ENCODE results near the gene ACP6.
"Not testable (repeated sequence)": the region's sequence is repeated elsewhere in the genome, so short reads cannot be mapped to it uniquely, and the experiment has no call there.

Gene ACP6

DNA sequence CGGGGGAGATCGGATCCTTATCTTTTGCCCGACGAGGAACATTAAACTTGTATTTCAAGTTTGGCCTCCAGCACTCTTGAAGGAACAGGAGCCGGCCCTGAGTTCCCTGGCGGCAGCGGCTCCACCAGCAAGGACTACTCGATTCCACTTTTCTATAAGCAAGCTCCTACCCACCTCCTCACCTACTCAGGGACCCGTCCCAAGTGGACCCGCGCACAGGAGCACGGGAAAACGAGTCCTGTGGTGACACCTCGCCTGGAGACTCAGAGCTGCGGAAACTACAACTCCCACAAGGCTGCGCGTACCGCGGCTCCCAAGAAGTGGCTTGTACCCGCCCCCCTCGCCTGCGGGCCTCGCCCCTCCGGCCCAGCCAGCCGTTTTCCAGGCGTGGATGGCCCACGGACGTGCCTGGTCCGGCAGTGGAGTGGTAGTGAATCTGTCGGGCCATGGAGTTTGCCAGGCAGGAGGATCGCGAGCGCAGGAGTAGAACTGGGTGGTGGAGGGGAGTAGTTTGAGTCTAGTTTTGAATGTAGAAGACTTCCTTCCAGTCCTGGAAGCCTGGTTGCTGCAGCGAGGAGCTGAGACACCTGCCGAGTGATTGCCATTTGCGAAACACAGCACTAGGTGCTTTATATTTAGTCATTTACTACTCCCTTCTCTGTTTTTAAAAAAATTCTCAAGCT, at the start of gene ACP6:
ACP6 (minus strand) TSS at position 206 of the 683 bp plus-strand sequence. CDS start 476 bp downstream, outside the sequence.
- DNase-seq (ENCODE audit: low read depth, low spot score), result peak; percentile 72

- DNase-seq (ENCODE audit: low read depth, low spot score), result no peak
These were observed 49.4 kb upstream of the ACP6 start for GRCh38 chr1:147719711-147720225.

GRCh38 chr1:147719029-147719698, 48.8 kb upstream of the ACP6 start:
- DNase-seq (ENCODE audit: low read depth, low spot score), result no peak

GRCh38 chr1:147717706-147718097, 47.4 kb upstream of the ACP6 start:
- DNase-seq (ENCODE audit: low read depth, low spot score), result no peak

DNA sequence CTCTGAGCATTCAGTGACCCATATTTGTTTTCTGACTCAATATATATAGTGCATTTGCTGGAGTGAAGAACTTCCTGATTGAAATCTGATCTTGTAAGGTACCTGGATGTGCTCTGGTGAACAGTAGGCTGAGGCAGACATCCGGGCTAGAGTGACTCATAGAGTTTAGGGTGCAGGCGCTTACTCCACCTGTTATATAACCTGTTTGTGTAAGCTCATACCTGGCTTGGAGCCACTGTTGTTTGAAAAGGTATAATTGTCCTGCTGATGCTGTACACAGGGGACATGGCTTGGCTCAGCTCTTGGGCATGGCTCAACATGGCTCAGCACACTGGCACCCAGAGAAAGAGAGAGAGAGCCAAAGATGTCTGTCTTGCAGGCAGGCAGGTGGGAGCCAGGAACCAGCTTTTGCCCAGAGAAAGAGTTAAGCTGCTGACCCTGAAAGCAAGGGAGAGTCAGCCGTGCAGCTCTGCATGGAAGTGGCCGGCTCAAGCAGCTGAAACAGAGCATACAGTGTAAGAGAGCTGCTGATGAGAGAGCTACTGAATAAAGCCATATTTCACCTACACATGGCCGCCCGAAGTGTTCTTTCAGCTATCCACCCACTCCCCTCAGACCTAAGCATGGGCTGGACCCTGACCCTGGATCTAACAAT, 46.9 kb upstream of the ACP6 start:
- DNase-seq (ENCODE audit: low read depth, low spot score), result no peak

- no peak for DNase-seq (ENCODE audit: low read depth, low spot score)
These were observed 42.3 kb upstream of the ACP6 start for GRCh38 chr1:147712605-147713004.

- DNase-seq (ENCODE audit: low read depth, low spot score), result peak; percentile 11
These were observed 30.0 kb upstream of the ACP6 start for GRCh38 chr1:147700042-147701006.

DNA sequence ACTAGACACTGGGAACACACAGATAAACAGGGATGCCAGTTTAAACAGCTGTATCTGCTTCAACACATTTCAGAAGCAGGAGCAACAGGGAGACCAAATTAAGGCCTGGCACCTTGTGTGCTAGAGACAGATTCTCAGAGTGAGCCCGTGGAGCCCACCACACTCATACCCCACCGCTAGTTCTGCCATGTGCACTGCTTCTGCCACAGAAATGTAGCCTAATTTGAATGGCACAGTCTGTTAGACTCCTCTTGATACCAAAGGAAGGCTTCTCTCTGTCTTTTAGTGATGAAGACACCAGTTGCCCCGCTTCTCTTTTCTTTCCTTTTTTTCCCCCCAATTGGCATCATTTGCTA, 29.3 kb upstream of the ACP6 start:
- no peak for DNase-seq (ENCODE audit: low read depth, low spot score)

DNA sequence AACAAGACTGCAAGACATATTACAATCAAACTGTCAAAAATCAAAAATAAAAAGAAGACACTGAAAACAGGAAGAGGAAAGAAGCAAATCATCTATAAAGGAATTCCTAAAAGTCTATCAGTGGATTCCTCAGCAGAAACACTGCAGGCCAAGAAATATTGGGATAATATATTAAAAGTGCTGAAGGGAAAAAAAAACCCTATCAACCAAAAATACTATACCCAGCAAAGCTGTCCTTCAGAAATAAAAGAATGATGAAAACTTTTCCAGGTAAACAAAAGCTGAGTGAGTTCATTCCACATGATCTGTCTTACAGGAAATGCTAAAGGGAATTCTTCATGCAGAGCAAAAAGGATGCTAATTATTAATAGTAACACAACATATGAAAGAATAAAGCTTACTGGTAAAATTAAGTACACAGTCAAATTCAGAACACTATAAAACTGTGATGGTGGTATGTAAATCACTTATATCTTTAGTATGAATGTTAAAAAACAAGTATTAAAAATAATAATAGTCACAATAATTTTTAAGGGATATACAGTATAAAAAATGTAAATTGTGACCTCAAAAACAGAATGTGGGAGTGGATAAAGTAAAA, 12.9 kb upstream of the ACP6 start:
- no peak for DNase-seq (ENCODE audit: low read depth, low spot score)

DNA sequence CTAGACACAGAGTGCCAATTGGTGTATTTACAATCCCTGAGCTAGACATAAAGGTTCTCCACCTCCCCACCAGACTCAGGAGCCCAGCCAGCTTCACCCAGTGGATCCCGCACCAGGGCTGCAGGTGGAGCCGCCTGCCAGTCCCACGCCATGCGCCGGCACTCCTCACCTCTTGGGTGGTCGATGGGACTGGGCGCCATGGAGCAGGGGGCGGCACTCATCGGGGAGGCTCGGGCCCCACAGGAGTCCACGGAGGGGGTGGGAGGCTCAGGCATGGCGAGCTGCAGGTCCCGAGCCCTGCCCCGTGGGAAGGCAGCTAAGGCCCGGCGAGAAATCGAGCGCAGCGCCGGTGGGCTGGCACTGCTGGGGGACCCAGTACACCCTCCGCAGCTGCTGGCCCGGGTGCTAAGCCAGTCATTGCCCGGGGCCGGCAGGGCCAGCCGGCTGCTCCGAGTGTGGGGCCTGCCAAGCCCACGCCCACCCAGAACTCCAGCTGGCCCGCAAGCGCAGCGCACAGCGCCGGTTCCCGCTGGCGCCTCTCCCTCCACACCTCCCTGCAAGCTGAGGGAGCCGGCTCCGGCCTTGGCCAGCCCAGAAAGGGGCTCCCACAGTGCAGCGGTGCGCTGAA, 10.4 kb upstream of the ACP6 start:
- not testable (repeated sequence) for DNase-seq (ENCODE audit: low read depth, low spot score)

DNA sequence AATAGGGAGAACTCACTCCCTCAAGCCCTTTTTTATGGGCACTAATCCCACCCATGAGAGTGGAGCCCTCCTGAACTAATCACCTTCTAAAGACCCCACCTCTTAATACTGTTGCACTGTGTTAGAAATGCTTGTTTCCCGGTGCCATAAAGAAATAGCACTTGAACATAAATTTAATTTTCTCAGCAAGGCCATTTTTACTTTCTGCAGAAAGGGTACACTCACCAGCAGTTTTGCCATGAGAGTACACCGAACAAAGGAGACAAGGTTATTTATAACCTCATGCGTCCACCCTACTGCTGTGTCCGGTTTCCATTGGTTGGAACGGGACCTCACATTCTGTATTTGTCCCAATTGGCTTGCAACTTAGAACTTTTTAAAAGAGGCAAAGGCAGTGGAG, 7.4 kb upstream of the ACP6 start:
- DNase-seq (ENCODE audit: low read depth, low spot score), result not testable (repeated sequence)

GRCh38 chr1:147676311-147677085, 6.2 kb upstream of the ACP6 start:
- no peak for DNase-seq (ENCODE audit: low read depth, low spot score)

DNA sequence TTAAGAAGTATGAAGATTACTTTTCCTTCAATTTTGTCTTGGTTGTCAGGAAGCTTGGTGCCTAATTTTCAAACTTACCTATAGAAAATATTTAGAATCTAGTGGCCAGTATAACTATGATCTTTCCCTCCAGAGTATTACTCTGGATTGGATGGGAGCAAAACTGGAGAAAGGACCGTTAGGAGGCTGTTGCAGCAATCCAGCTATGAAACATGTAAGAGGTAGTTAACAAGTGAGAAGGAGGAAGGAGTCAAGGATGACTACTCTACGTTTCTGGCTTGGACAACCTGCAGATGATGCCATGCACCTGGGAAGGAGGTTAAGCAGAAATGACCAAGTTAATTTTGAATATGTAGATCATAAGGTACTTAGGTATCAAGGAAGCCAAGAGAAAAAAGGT, 3.5 kb upstream of the ACP6 start:
- no peak for DNase-seq (ENCODE audit: low read depth, low spot score)

GRCh38 chr1:147673406-147673805, 3.1 kb upstream of the ACP6 start:
- DNase-seq (ENCODE audit: low read depth, low spot score), result no peak

GRCh38 chr1:147669469-147670318, 630 bp downstream of the ACP6 start:
- DNase-seq (ENCODE audit: low read depth, low spot score), result no peak

DNA sequence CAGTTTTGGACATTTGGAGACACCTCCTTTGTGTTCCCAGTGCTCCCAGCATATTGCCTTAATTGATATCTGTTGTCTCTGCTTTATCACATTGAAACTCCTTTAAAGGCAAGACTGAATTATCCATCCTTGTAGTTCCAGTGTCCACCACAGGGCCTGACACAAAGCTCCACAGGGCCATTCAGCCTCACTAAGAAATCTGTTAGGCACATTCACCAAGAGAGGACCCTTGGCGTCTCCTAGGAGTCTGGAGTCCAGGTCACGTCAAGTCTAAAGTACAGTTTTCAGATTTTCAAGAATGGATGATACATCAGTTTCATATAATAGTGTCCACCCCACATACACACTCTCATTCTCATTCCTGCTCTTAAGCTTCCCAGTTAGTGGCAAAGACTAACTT, 4.8 kb downstream of the ACP6 start:
- DNase-seq (ENCODE audit: low read depth, low spot score), result no peak

DNA sequence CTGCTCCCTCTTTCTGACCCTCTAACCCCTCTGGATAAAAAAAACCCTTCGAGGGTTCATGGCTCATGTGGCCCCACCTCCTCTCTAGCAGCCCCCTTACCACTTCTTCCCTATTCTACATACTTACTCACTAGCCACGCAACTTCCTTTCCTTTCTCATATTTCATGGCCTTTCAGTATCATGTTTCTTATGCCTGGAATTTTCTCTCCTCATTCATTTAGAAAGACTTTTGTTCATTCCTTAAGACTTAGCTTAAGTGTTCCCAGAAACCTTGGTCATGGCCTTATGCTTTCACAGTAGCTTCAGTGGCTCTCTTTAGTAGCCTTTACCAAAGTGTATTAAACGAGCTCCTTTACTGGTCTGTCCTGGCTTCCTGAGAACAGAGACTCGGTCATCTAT, 6.1 kb downstream of the ACP6 start:
- DNase-seq (ENCODE audit: low read depth, low spot score), result no peak

GRCh38 chr1:147654511-147654910, 15.8 kb downstream of the ACP6 start:
- DNase-seq (ENCODE audit: low read depth, low spot score), result no peak

GRCh38 chr1:147652306-147652705, 18.0 kb downstream of the ACP6 start:
- DNase-seq (ENCODE audit: low read depth, low spot score), result no peak

All from activated naive CD8-positive, alpha-beta T cell treated with anti-CD3 and anti-CD28 coated beads, Interleukin-2, amount 50 U/mL, for 16 hours (primary cell).